Measurements from ENCODE around the gene MTG2. TPM values are rescaled to one million over a fixed set of nuclear protein-coding genes. Genes with fewer than 3 reads are reported as not detected.

MTG2 gene
- total RNA-seq, 3 donors from 2014 or later, result 16.3 to 32.1 (median 25.6) TPM

DNA sequence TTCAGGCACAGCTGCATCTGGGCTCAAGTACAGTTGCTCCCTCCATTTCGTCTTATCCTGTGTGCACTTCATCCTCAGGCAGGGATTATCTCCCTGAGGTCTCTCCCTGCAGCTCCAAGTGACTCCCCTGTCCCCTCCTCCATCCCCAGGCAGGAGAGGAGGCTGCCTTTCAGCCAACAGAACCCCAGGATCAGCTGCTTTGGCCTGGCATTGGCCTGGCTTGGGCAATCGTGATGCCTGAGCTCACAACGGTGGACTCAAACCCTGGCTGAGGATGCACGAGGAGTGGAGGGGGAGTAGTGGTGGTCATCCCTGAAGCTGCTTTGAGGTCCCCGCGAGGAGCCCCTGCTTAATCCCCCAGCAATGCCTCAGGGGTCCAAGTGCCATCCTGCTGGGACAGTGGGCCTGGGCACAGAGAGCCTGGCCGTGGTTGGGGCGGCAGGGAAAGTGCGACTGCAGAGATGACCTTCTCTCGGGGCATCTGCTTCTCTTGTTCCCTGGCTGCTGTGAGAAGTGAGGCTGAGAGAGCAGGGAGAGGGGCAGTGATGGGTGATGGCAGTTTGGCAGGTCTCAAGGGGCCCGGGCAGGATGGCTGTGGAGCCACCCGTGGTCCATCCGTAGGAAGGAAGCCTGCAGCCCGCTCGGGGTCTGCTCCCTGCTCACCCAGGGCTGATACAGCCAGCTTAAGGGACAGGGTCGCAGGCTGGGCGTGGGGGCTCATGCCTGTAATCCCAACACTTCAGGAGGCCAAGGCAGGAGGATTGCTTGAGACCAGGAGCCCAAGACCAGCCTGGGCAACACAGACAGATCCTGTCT lies 43.2 kb downstream of the MTG2 start:
- Histone ChIP-seq H3K27ac (no peak overlapping the region), H3K4me1 (no peaks in the 10 kb centered on the region), H3K27me3 (peaks cover 0 to 61% of the 10 kb centered on the region in 2 donors), H3K9me3 (no peaks in the 10 kb centered on the region), H3K36me3 (no peaks in the 10 kb centered on the region), H3K4me3 (no peak overlapping the region)
- DNase-seq (ENCODE audit: low spot score in 2 of 2), result no peak
- TF ChIP-seq, protein P1, sequence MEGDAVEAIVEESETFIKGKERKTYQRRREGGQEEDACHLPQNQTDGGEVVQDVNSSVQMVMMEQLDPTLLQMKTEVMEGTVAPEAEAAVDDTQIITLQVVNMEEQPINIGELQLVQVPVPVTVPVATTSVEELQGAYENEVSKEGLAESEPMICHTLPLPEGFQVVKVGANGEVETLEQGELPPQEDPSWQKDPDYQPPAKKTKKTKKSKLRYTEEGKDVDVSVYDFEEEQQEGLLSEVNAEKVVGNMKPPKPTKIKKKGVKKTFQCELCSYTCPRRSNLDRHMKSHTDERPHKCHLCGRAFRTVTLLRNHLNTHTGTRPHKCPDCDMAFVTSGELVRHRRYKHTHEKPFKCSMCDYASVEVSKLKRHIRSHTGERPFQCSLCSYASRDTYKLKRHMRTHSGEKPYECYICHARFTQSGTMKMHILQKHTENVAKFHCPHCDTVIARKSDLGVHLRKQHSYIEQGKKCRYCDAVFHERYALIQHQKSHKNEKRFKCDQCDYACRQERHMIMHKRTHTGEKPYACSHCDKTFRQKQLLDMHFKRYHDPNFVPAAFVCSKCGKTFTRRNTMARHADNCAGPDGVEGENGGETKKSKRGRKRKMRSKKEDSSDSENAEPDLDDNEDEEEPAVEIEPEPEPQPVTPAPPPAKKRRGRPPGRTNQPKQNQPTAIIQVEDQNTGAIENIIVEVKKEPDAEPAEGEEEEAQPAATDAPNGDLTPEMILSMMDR (IDR thresholded peaks at IDR 0.05), result no peak
- TF ChIP-seq POLR2AphosphoS5 (IDR thresholded peaks at IDR 0.05) (no peak), POLR2A (IDR thresholded peaks at IDR 0.05) (no peak)
- intact Hi-C loops (cut with DNase I; ENCODE audit: low total_unique reads), result no loop called here

DNA sequence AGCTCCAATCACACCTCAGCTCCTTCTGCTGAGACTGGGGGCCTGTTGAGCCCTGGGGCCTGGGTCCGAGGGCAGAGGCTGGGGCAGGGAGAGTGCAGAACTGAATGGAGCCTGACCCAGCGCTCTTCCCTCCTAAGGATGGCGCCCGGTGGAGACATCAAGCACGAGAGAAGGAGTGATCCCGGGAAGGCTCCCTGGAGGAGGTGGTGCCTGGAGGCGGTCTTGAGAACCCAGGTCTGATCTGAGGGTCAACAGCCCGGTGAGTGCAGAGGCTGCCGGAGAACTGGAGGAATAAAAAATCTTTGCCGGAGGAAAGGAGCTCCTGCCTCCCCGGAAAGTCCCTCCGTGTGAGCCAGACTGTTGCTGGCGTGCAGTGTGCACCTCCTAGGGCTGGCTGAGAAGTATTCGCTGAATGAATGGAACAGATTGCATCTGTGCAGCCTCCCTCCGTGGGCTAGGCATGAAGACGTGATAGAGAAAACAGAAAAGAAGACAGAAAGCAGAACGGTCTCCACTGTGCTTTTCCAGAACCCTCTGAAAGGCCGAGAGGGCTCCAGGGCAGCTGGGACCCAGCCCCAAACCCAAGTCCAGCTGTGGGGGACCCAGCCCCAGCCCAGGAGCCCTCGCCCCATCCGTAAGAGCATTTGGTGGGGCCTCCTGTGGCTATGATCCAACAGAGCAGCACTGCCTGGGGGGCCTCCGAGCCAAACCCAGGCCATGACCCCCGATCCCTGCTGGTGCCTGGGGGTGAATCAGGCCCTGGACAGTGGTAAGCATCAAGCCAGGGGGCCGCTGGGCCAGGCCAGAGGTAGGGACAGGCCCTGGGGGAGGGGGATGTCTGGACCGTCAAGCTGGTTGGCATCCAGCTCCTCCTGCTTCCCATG lies 44.1 kb downstream of the MTG2 start:
- peaks cover 0 to 52% of the 10 kb centered on the region in 2 donors for H3K27me3 ChIP-seq
- intact Hi-C loops (cut with DNase I; ENCODE audit: low total_unique reads), result no loop called here
- TF ChIP-seq POLR2AphosphoS5 (IDR thresholded peaks at IDR 0.05) (no peak), POLR2A (IDR thresholded peaks at IDR 0.05) (no peak)
- TF ChIP-seq, protein P1 (IDR thresholded peaks at IDR 0.05), result no peak

GRCh38 chr20:62227591-62227976 lies 44.8 kb downstream of the MTG2 start:
- intact Hi-C loops (cut with DNase I; ENCODE audit: low total_unique reads), result no loop called here
- no peak for DNase-seq (ENCODE audit: low spot score in 2 of 2)
- Histone ChIP-seq H3K4me3 (no peak overlapping the region), H3K36me3 (no peaks in the 10 kb centered on the region), H3K27me3 (peaks cover 0 to 45% of the 10 kb centered on the region in 2 donors), H3K27ac (no peak overlapping the region), H3K4me1 (no peaks in the 10 kb centered on the region), H3K9me3 (no peaks in the 10 kb centered on the region)
- TF ChIP-seq, protein P1 (IDR thresholded peaks at IDR 0.05), result no peak
- TF ChIP-seq POLR2A (IDR thresholded peaks at IDR 0.05), result no peak
- no peak for TF ChIP-seq POLR2AphosphoS5 (IDR thresholded peaks at IDR 0.05)

More for the DNA sequence above, 44.1 kb downstream of the MTG2 start:
- no peak overlapping the region for H3K4me3 ChIP-seq
- no peaks in the 10 kb centered on the region for H3K4me1 ChIP-seq
- H3K9me3 ChIP-seq, result no peaks in the 10 kb centered on the region
- DNase-seq (ENCODE audit: low spot score in 2 of 2), result no peak
- no peaks in the 10 kb centered on the region for H3K36me3 ChIP-seq
- no peak overlapping the region for H3K27ac ChIP-seq

DNA sequence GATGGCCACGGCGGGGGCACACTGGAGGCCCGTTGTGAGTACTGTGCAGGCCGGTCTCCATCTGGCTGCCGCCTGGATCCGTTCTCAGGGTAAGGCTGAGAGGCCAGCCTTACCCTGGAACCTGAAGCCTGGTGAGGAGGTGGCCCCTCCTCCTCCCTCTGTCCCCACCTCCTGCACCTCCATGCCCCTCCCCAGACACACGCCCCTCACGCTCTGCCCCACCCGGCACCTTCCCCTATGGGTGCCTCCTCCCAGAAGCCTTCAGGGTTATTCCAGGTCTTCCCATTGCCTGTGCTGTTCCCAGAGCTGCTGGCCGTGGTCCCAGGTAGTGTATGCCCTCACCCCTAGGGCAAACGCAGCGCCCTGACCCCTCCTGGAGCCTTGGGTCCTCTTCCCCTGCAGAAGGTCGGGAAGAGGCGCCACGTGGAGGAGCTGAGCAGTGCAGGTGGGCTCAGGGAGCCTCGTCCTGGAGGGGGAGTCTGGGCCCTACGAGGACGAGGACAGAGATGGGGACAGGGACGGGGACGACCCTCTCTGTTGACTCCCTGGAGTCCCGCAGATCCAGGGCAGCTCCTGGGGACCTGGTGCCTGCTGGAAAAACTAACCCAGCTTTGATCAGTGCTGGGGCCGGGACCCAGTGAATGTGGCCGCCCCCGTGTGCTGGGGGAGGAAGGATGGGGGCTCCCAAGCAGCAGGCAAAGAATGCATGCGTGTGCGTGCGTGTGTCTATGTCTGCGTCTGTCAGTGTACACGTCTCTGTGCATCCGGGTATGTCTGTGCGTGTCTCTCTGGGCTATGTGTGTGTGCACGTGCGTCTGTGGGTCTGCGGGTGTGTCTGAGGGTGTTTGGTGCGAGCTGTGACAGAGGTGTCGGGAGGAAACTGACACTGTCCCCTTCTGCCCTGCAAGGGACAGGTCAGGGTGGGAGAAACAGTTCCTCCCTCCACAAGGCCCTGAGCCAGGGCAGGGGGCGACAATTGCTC lies 45.4 kb downstream of the MTG2 start:
- Histone ChIP-seq H3K27ac (no peak overlapping the region), H3K9me3 (no peaks in the 10 kb centered on the region), H3K27me3 (peaks cover 0 to 38% of the 10 kb centered on the region in 2 donors), H3K4me3 (no peak overlapping the region), H3K4me1 (no peaks in the 10 kb centered on the region), H3K36me3 (no peaks in the 10 kb centered on the region)
- TF ChIP-seq, protein P1 (IDR thresholded peaks at IDR 0.05), result no peak
- no peak for TF ChIP-seq POLR2AphosphoS5 (IDR thresholded peaks at IDR 0.05)
- no peak for TF ChIP-seq POLR2A (IDR thresholded peaks at IDR 0.05)
- DNase-seq (ENCODE audit: low spot score in 2 of 2), result no peak
- intact Hi-C loops (cut with DNase I; ENCODE audit: low total_unique reads), result no loop called here
